ENCODE measurements around the gene CCDC3.

The CCDC3 gene

GRCh38 chr10:13026873-13027272 is 25.4 kb upstream of the CCDC3 start:
- H3K9me3 ChIP-seq (ENCODE audit: severe bottlenecking): no peaks in the 10 kb centered on the region
- no peak overlapping the region for H3K4me3 ChIP-seq (ENCODE audit: low read depth, low read length)
- no peaks in the 10 kb centered on the region for H3K27me3 ChIP-seq (ENCODE audit: insufficient read depth, low read depth, severe bottlenecking)

GRCh38 chr10:13023754-13024153 is 22.2 kb upstream of the CCDC3 start:
- no peaks in the 10 kb centered on the region for H3K36me3 ChIP-seq
- TF ChIP-seq, protein P1, sequence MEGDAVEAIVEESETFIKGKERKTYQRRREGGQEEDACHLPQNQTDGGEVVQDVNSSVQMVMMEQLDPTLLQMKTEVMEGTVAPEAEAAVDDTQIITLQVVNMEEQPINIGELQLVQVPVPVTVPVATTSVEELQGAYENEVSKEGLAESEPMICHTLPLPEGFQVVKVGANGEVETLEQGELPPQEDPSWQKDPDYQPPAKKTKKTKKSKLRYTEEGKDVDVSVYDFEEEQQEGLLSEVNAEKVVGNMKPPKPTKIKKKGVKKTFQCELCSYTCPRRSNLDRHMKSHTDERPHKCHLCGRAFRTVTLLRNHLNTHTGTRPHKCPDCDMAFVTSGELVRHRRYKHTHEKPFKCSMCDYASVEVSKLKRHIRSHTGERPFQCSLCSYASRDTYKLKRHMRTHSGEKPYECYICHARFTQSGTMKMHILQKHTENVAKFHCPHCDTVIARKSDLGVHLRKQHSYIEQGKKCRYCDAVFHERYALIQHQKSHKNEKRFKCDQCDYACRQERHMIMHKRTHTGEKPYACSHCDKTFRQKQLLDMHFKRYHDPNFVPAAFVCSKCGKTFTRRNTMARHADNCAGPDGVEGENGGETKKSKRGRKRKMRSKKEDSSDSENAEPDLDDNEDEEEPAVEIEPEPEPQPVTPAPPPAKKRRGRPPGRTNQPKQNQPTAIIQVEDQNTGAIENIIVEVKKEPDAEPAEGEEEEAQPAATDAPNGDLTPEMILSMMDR (IDR thresholded peaks at IDR 0.05; ENCODE audit: low read depth, low read length): no peak
- no peaks in the 10 kb centered on the region for H3K27me3 ChIP-seq (ENCODE audit: insufficient read depth, low read depth, severe bottlenecking)
- no peak overlapping the region for H3K4me3 ChIP-seq (ENCODE audit: low read depth, low read length)
- H3K9me3 ChIP-seq (ENCODE audit: severe bottlenecking): no peaks in the 10 kb centered on the region
- DNase-seq: no peak
- H3K27ac ChIP-seq: no peak overlapping the region

More at GRCh38 chr10:13026873-13027272, 25.4 kb upstream of the CCDC3 start:
- no peak overlapping the region for H3K27ac ChIP-seq
- no peaks in the 10 kb centered on the region for H3K36me3 ChIP-seq
- TF ChIP-seq, protein P1 (IDR thresholded peaks at IDR 0.05; ENCODE audit: low read depth, low read length): no peak
- no peak for DNase-seq

- no peak for DNase-seq
- Histone ChIP-seq H3K27ac (no peak overlapping the region), H3K36me3 (no peaks in the 10 kb centered on the region), H3K27me3 (ENCODE audit: insufficient read depth, low read depth, severe bottlenecking) (no peaks in the 10 kb centered on the region), H3K4me3 (ENCODE audit: low read depth, low read length) (no peak overlapping the region), H3K9me3 (ENCODE audit: severe bottlenecking) (no peaks in the 10 kb centered on the region)
- TF ChIP-seq, protein P1 (IDR thresholded peaks at IDR 0.05; ENCODE audit: low read depth, low read length): no peak
Measured at GRCh38 chr10:13019280-13019679, 17.8 kb upstream of the CCDC3 start.

GRCh38 chr10:13018171-13018570 is 16.7 kb upstream of the CCDC3 start:
- H3K27ac ChIP-seq: no peak overlapping the region
- H3K4me3 ChIP-seq (ENCODE audit: low read depth, low read length): no peak overlapping the region
- H3K9me3 ChIP-seq (ENCODE audit: severe bottlenecking): no peaks in the 10 kb centered on the region
- no peaks in the 10 kb centered on the region for H3K36me3 ChIP-seq
- TF ChIP-seq, protein P1 (IDR thresholded peaks at IDR 0.05; ENCODE audit: low read depth, low read length): no peak
- DNase-seq: no peak
- no peaks in the 10 kb centered on the region for H3K27me3 ChIP-seq (ENCODE audit: insufficient read depth, low read depth, severe bottlenecking)

GRCh38 chr10:13016886-13017285 is 15.4 kb upstream of the CCDC3 start:
- no peaks in the 10 kb centered on the region for H3K9me3 ChIP-seq (ENCODE audit: severe bottlenecking)
- no peak for DNase-seq
- no peak overlapping the region for H3K27ac ChIP-seq

DNA sequence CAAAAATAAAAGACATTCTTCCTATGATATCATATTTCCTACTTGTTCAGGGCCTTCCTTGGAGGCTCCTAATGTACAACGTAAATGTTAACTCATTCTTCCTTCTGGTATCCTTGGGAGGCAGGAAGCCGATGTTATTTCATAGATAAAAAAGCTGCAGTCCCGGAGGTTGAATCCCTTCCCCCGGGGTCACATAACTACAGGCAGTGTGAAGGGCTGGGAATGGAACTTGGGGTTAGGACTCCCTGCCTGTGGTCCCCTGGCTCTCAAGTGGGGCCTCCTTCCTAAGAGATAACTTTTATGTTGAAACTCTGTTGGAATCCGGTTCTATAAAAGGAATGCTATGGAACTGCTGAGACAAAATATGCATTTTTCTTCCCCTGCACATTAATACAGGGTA is 14.9 kb upstream of the CCDC3 start:
- TF ChIP-seq, protein P1 (IDR thresholded peaks at IDR 0.05; ENCODE audit: low read depth, low read length): no peak
- no peaks in the 10 kb centered on the region for H3K27me3 ChIP-seq (ENCODE audit: insufficient read depth, low read depth, severe bottlenecking)
- DNase-seq: no peak
- H3K9me3 ChIP-seq (ENCODE audit: severe bottlenecking): no peaks in the 10 kb centered on the region
- H3K4me3 ChIP-seq (ENCODE audit: low read depth, low read length): no peak overlapping the region
- H3K27ac ChIP-seq: no peak overlapping the region
- H3K36me3 ChIP-seq: no peaks in the 10 kb centered on the region

More at GRCh38 chr10:13016886-13017285, 15.4 kb upstream of the CCDC3 start:
- Histone ChIP-seq H3K36me3 (no peaks in the 10 kb centered on the region), H3K27me3 (ENCODE audit: insufficient read depth, low read depth, severe bottlenecking) (no peaks in the 10 kb centered on the region), H3K4me3 (ENCODE audit: low read depth, low read length) (no peak overlapping the region)
- TF ChIP-seq, protein P1 (IDR thresholded peaks at IDR 0.05; ENCODE audit: low read depth, low read length): no peak

Data from WERI-Rb-1 (cell line).